Endodermal cell (in vitro differentiated cells): ENCODE results near the gene ELN. TPM values are rescaled to one million over a fixed set of nuclear protein-coding genes. Genes with fewer than 3 reads are reported as not detected.

ENCODE experiments used
- DNase-seq: peaks from one replicate; pipeline ENCODE4 v3.0.0-alpha.2; 2017
- H3K27ac ChIP-seq: 2 replicates; pipeline ENCODE4 v1.5.1; 2013; ENCODE audit warnings: mild to moderate bottlenecking, low read depth, low read length, moderate library complexity
- H3K27me3 ChIP-seq: 2 replicates; pipeline ENCODE4 v1.6.1; 2013; ENCODE audit warnings: mild to moderate bottlenecking, low read length, moderate library complexity; ENCODE audit not compliant: insufficient read depth, control insufficient read depth, poor library complexity, severe bottlenecking
- H3K36me3 ChIP-seq: 2 replicates; pipeline ENCODE4 v1.7.0; 2013; ENCODE audit warnings: mild to moderate bottlenecking, low read length, moderate library complexity; ENCODE audit not compliant: control insufficient read depth, insufficient read depth
- H3K4me1 ChIP-seq: one replicate; pipeline ENCODE4 v1.7.0; 2013; ENCODE audit warnings: low read length; ENCODE audit not compliant: control insufficient read depth, insufficient read depth
- H3K4me3 ChIP-seq: 2 replicates; pipeline ENCODE4 v1.5.1; 2013; ENCODE audit warnings: mild to moderate bottlenecking, low read length, moderate library complexity
- H3K9ac ChIP-seq: 2 replicates; pipeline ENCODE4 v1.6.1; 2013; ENCODE audit warnings: mild to moderate bottlenecking, low read length, moderate library complexity; ENCODE audit not compliant: poor library complexity, severe bottlenecking; ENCODE audit errors: extremely low read depth
- H3K9me3 ChIP-seq: 2 replicates; pipeline ENCODE4 v1.6.1; 2013; ENCODE audit warnings: mild to moderate bottlenecking, low read length, moderate library complexity; ENCODE audit not compliant: control insufficient read depth
- H3K27ac Mint-ChIP-seq: 2 replicates; pipeline ENCODE4 v1.8.0; 2020; ENCODE audit warnings: mixed read lengths
- H3K27me3 Mint-ChIP-seq: 2 replicates; pipeline ENCODE4 v1.8.0; 2021; ENCODE audit warnings: mild to moderate bottlenecking, mixed read lengths; ENCODE audit not compliant: insufficient read depth
- H3K36me3 Mint-ChIP-seq: 2 replicates; pipeline ENCODE4 v1.8.0; 2020; ENCODE audit warnings: low read depth, mixed read lengths
- H3K4me1 Mint-ChIP-seq: 2 replicates; pipeline ENCODE4 v1.8.0; 2020; ENCODE audit warnings: mixed read lengths
- H3K4me3 Mint-ChIP-seq: 2 replicates; pipeline ENCODE4 v1.8.0; 2020; ENCODE audit warnings: mild to moderate bottlenecking, moderate library complexity, mixed read lengths
- H3K9me3 Mint-ChIP-seq: 2 replicates; pipeline ENCODE4 v1.8.0; 2020; ENCODE audit warnings: mild to moderate bottlenecking, mixed read lengths
- WGBS, 2 experiments: methylation state at CpG; one replicate each; pipeline versions ENCODE4 v1.1.5 to v1.1.7; 2013; ENCODE audit warnings: missing lambda C conversion rate in 2 of 2, mixed read lengths in 1 of 2; ENCODE audit not compliant: insufficient coverage in 1 of 2, insufficient read length in 1 of 2; 5-methylcytosine and 5-hydroxymethylcytosine counted together
- total RNA-seq, 2 donors: library from RNA; stranded (reverse); fragmentation: NEBNext Ultra II Directional in 1 of 2; extraction: Animal tissue kit (Norgen Biotek cat#: 25700) in 1 of 2; gene quantifications; 2 replicates in 1 of 2; 3 replicates in 1 of 2; pipeline ENCODE4 v1.2.1, GENCODE V29; 2021
- TF ChIP-seq, protein P1 (sequence below): fragments of 200-600 bp; sonication (generic); conservative IDR thresholded peaks from 2 replicates; pipeline ENCODE4 v1.5.0; 2021; ENCODE audit warnings: antibody characterized with exemption, mild to moderate bottlenecking

ELN gene
- total RNA-seq, 2 donors from 2014 or later: 0.70 to 1.6 TPM

- Mint-ChIP-seq H3K27me3 (no peaks in the 10 kb centered on the region), H3K9me3 (no peaks in the 10 kb centered on the region), H3K4me3 (no peak overlapping the region), H3K4me1 (peaks cover 4% of the 10 kb centered on the region), H3K27ac (no peak overlapping the region), H3K36me3 (no peaks in the 10 kb centered on the region)
- TF ChIP-seq, protein P1, sequence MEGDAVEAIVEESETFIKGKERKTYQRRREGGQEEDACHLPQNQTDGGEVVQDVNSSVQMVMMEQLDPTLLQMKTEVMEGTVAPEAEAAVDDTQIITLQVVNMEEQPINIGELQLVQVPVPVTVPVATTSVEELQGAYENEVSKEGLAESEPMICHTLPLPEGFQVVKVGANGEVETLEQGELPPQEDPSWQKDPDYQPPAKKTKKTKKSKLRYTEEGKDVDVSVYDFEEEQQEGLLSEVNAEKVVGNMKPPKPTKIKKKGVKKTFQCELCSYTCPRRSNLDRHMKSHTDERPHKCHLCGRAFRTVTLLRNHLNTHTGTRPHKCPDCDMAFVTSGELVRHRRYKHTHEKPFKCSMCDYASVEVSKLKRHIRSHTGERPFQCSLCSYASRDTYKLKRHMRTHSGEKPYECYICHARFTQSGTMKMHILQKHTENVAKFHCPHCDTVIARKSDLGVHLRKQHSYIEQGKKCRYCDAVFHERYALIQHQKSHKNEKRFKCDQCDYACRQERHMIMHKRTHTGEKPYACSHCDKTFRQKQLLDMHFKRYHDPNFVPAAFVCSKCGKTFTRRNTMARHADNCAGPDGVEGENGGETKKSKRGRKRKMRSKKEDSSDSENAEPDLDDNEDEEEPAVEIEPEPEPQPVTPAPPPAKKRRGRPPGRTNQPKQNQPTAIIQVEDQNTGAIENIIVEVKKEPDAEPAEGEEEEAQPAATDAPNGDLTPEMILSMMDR: no peak
- H3K36me3 ChIP-seq: no peaks in the 10 kb centered on the region
- WGBS, 2 experiments: 50 to 83% methylated on average over 1 to 4 of the region's 4 CpGs
- H3K27ac ChIP-seq: no peak overlapping the region
- H3K9ac ChIP-seq: no peak overlapping the region
- no peak for DNase-seq
- no peaks in the 10 kb centered on the region for H3K27me3 ChIP-seq
- H3K4me3 ChIP-seq: no peak overlapping the region
- no peaks in the 10 kb centered on the region for H3K9me3 ChIP-seq
- no peaks in the 10 kb centered on the region for H3K4me1 ChIP-seq
Observed at GRCh38 chr7:74064696-74065095, 36.7 kb downstream of the ELN start.

DNA sequence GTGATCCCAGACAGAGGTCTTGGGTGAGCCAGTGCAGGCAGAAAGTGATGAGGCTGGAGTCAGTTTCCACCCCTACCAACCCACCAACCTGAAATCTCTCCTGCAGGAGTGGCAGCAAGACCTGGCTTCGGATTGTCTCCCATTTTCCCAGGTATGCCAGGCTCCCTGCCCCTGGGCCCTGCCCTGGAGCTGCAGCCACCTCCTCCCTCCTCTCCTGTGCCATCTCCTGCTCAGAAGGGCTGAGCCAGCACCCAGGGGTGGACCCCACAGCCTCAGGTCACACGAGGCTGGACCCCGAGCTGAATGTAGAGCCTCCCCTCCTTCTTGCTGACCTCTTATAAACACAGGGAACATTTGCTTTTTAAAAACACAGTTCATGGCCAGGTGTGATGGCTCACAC is 38.7 kb downstream of the ELN start:
- TF ChIP-seq, protein P1: no peak
- Histone ChIP-seq H3K36me3 (no peaks in the 10 kb centered on the region), H3K27me3 (no peaks in the 10 kb centered on the region), H3K27ac (no peak overlapping the region), H3K4me1 (no peaks in the 10 kb centered on the region), H3K9ac (no peak overlapping the region), H3K9me3 (no peaks in the 10 kb centered on the region), H3K4me3 (no peak overlapping the region)
- WGBS, 2 experiments: 88 to 92% methylated on average over 2 to 3 of the region's 3 CpGs
- no peak for DNase-seq
- no peak overlapping the region for H3K4me3 Mint-ChIP-seq
- no peak overlapping the region for H3K27ac Mint-ChIP-seq
- no peaks in the 10 kb centered on the region for H3K4me1 Mint-ChIP-seq
- H3K9me3 Mint-ChIP-seq: no peaks in the 10 kb centered on the region
- H3K36me3 Mint-ChIP-seq: no peaks in the 10 kb centered on the region
- no peaks in the 10 kb centered on the region for H3K27me3 Mint-ChIP-seq

- Histone ChIP-seq H3K36me3 (no peaks in the 10 kb centered on the region), H3K27me3 (no peaks in the 10 kb centered on the region), H3K9me3 (no peaks in the 10 kb centered on the region), H3K4me1 (no peaks in the 10 kb centered on the region), H3K4me3 (no peak overlapping the region), H3K9ac (no peak overlapping the region), H3K27ac (no peak overlapping the region)
- H3K36me3 Mint-ChIP-seq: no peaks in the 10 kb centered on the region
- no peak for DNase-seq
- no peaks in the 10 kb centered on the region for H3K27me3 Mint-ChIP-seq
- H3K9me3 Mint-ChIP-seq: no peaks in the 10 kb centered on the region
- TF ChIP-seq, protein P1: no peak
- H3K27ac Mint-ChIP-seq: no peak overlapping the region
- WGBS, 2 experiments: 89 to 97% methylated on average over 10 to 20 of the region's 20 CpGs
- H3K4me1 Mint-ChIP-seq: no peaks in the 10 kb centered on the region
- no peak overlapping the region for H3K4me3 Mint-ChIP-seq
Observed at GRCh38 chr7:74068378-74069085, 40.6 kb downstream of the ELN start.
